CD14-positive monocyte (primary cell): ENCODE measurements around the gene DPYD. TPM values are rescaled to one million over a fixed set of nuclear protein-coding genes. Genes with fewer than 3 reads are reported as not detected.

Source experiments
- DNase-seq, 3 donors: peaks; one replicate each; pipeline ENCODE4 v3.0.0-alpha.2; 2011 to 2022
- H2AFZ ChIP-seq: 2 replicates; pipeline ENCODE4 v1.6.0; 2012; ENCODE audit warnings: mild to moderate bottlenecking, low read depth, low read length, inconsistent platforms; ENCODE audit not compliant: insufficient read depth, poor library complexity, severe bottlenecking
- H3K27ac ChIP-seq, 2 donors: 1 replicate in 1 of 2; 2 replicates in 1 of 2; pipeline ENCODE4 v1.5.1; 2012 to 2013; ENCODE audit warnings: low read length in 2 of 2, control low read depth in 1 of 2, inconsistent platforms in 1 of 2, low read depth in 1 of 2, mild to moderate bottlenecking in 1 of 2
- H3K27me3 ChIP-seq, 2 donors: one replicate each; pipeline versions ENCODE4 v1.6.0 to v1.6.1; 2011 to 2013; ENCODE audit warnings: low read length in 2 of 2; ENCODE audit not compliant: control insufficient read depth in 2 of 2, insufficient read depth in 2 of 2
- H3K36me3 ChIP-seq, 2 donors: replicated peaks in 1 of 2; 1 replicate in 1 of 2; 2 replicates in 1 of 2; pipeline versions ENCODE4 v1.5.1 to v1.6.1; 2012 to 2013; ENCODE audit warnings: low read length in 2 of 2, control low read depth in 1 of 2, inconsistent platforms in 1 of 2, mild to moderate bottlenecking in 1 of 2; ENCODE audit not compliant: insufficient read depth in 2 of 2, control insufficient read depth in 1 of 2
- H3K4me1 ChIP-seq, 2 donors: 1 replicate in 1 of 2; 2 replicates in 1 of 2; pipeline versions ENCODE4 v1.5.1 to v1.6.1; 2012 to 2013; ENCODE audit warnings: low read length in 2 of 2, control low read depth in 1 of 2, inconsistent platforms in 1 of 2, mild to moderate bottlenecking in 1 of 2, moderate library complexity in 1 of 2; ENCODE audit not compliant: insufficient read depth in 2 of 2, control insufficient read depth in 1 of 2
- H3K4me2 ChIP-seq: replicated peaks from 2 replicates; pipeline ENCODE3; 2012; ENCODE audit warnings: low read length, moderate library complexity, mild to moderate bottlenecking; ENCODE audit not compliant: poor library complexity, severe bottlenecking; ENCODE audit errors: extremely low read depth
- H3K4me3 ChIP-seq, 3 experiments: fragments of 200-600 bp in 1 of 3; sonication (generic) in 1 of 3; replicated peaks in 1 of 3; 1 replicate in 2 of 3; 2 replicates in 1 of 3; pipeline ENCODE4 v1.5.1; 2011 to 2013; ENCODE audit warnings: low read length in 3 of 3, mild to moderate bottlenecking in 3 of 3, control low read depth in 2 of 3, low read depth in 2 of 3, inconsistent platforms in 1 of 3, moderate library complexity in 1 of 3
- H3K79me2 ChIP-seq: 2 replicates; pipeline ENCODE4 v1.6.0; 2012; ENCODE audit warnings: mild to moderate bottlenecking, control low read depth, inconsistent platforms, low read length, moderate library complexity; ENCODE audit not compliant: insufficient read depth
- H3K9ac ChIP-seq: 2 replicates; pipeline ENCODE4 v1.6.0; 2017; ENCODE audit warnings: low read length, mild to moderate bottlenecking; ENCODE audit not compliant: insufficient read depth, poor library complexity, severe bottlenecking
- H3K9me3 ChIP-seq, 2 donors: replicated peaks in 1 of 2; 1 replicate in 1 of 2; 2 replicates in 1 of 2; pipeline versions ENCODE4 v1.5.1 to v1.6.1; 2012 to 2013; ENCODE audit warnings: low read length in 2 of 2, control low read depth in 1 of 2; ENCODE audit not compliant: control insufficient read depth in 1 of 2, insufficient read depth in 1 of 2
- H4K20me1 ChIP-seq: 2 replicates; pipeline ENCODE4 v1.6.0; 2012; ENCODE audit warnings: mild to moderate bottlenecking, low read length, control low read depth, moderate library complexity; ENCODE audit not compliant: insufficient read depth
- H3K27ac Mint-ChIP-seq, 7 donors: one replicate each; pipeline ENCODE4 v1.8.0; 2020; ENCODE audit warnings: mild to moderate bottlenecking in 7 of 7, mixed read lengths in 7 of 7, moderate library complexity in 6 of 7, inconsistent platforms in 2 of 7
- H3K27me3 Mint-ChIP-seq, 3 donors: one replicate each; pipeline ENCODE4 v1.8.0; 2021 to 2022; ENCODE audit warnings: low read depth in 3 of 3, mild to moderate bottlenecking in 3 of 3, mixed read lengths in 3 of 3, moderate library complexity in 3 of 3, inconsistent platforms in 1 of 3
- H3K36me3 Mint-ChIP-seq, 2 donors: one replicate each; pipeline ENCODE4 v1.8.0; 2020; ENCODE audit warnings: mixed read lengths in 2 of 2, inconsistent platforms in 1 of 2, mild to moderate bottlenecking in 1 of 2
- H3K4me1 Mint-ChIP-seq: one replicate; pipeline ENCODE4 v1.8.0; 2020; ENCODE audit warnings: mild to moderate bottlenecking, mixed read lengths
- H3K4me3 Mint-ChIP-seq, 2 donors: one replicate each; pipeline ENCODE4 v1.8.0; 2020; ENCODE audit warnings: mild to moderate bottlenecking in 2 of 2, mixed read lengths in 2 of 2, moderate library complexity in 1 of 2
- H3K9me3 Mint-ChIP-seq, 7 donors: one replicate each; pipeline ENCODE4 v1.8.0; 2020 to 2022; ENCODE audit warnings: mixed read lengths in 7 of 7, mild to moderate bottlenecking in 6 of 7, moderate library complexity in 6 of 7, inconsistent platforms in 2 of 7
- CTCF ChIP-seq: fragments of 200-600 bp; IDR thresholded peaks from one replicate; pipeline ENCODE4 v1.8.0; 2022; ENCODE audit warnings: antibody characterized with exemption, mild to moderate bottlenecking
- WGBS: methylation state at CpG from one replicate; pipeline ENCODE4 v1.1.5; 2013; ENCODE audit warnings: missing lambda C conversion rate; ENCODE audit not compliant: insufficient coverage; 5-methylcytosine and 5-hydroxymethylcytosine counted together
- intact Hi-C, 2 donors: fragments of 100-400 bp; cut with micrococcal nuclease; formaldehyde crosslinking; loops; one replicate each; pipeline versions ENCODE4 v1.15.0 to v1.15.1; 2023
- polyA plus RNA-seq, 3 donors: library from polyadenylated mRNA; depleted of rRNA in 1 of 3; unstranded in 2 of 3; stranded (reverse) in 1 of 3; fragments of 300-500 nt in 2 of 3; fragments of >200 nt in 1 of 3; fragmentation: Illumina TruSeq in 2 of 3; gene quantifications; 1 replicate in 2 of 3; 2 replicates in 1 of 3; pipeline ENCODE4 v1.2.3, GENCODE V29; 2012 to 2021

DPYD gene
- polyA plus RNA-seq, 3 donors: 87.6 to 171 (median 144) TPM

GRCh38 chr1:97061604-97062003 lies 859.2 kb downstream of the DPYD start:
- no peak for TF ChIP-seq CTCF
- 100% methylated on average over 1 of the region's 2 CpGs for WGBS

GRCh38 chr1:97056386-97056785 lies 864.4 kb downstream of the DPYD start:
- Histone ChIP-seq H3K4me1 (no peaks in the 10 kb centered on the region), H3K27me3 (no peaks in the 10 kb centered on the region), H3K9ac (no peak overlapping the region), H2AFZ (no peak overlapping the region), H4K20me1 (no peaks in the 10 kb centered on the region), H3K4me2 (no peak overlapping the region), H3K79me2 (no peaks in the 10 kb centered on the region), H3K4me3 (no peak overlapping the region), H3K36me3 (no peaks in the 10 kb centered on the region), H3K27ac (no peak overlapping the region), H3K9me3 (peaks cover 16 to 19% of the 10 kb centered on the region in 2 donors)
- Mint-ChIP-seq H3K27ac (no peak overlapping the region), H3K4me1 (no peaks in the 10 kb centered on the region), H3K4me3 (no peak overlapping the region), H3K36me3 (no peaks in the 10 kb centered on the region), H3K27me3 (peaks cover 0 to 2% (median 0%) of the 10 kb centered on the region in 3 donors), H3K9me3 (peaks cover 5 to 37% (median 24%) of the 10 kb centered on the region in 7 donors)
- no peak for DNase-seq
- 100% methylated on average over 2 of the region's 2 CpGs for WGBS
- no peak for TF ChIP-seq CTCF
- intact Hi-C loops: no loop called here

More at GRCh38 chr1:97061604-97062003, 859.2 kb downstream of the DPYD start:
- Histone ChIP-seq H2AFZ (no peak overlapping the region), H3K27me3 (no peaks in the 10 kb centered on the region), H3K36me3 (no peaks in the 10 kb centered on the region), H3K4me2 (no peak overlapping the region), H3K27ac (no peak overlapping the region), H3K4me3 (no peak overlapping the region), H3K79me2 (no peaks in the 10 kb centered on the region), H3K9me3 (peaks cover 12 to 22% of the 10 kb centered on the region in 2 donors), H3K4me1 (no peaks in the 10 kb centered on the region), H4K20me1 (no peaks in the 10 kb centered on the region), H3K9ac (no peak overlapping the region)
- no peak for DNase-seq
- Mint-ChIP-seq H3K36me3 (no peaks in the 10 kb centered on the region), H3K4me1 (no peaks in the 10 kb centered on the region), H3K27me3 (no peaks in the 10 kb centered on the region), H3K27ac (no peak overlapping the region), H3K4me3 (no peak overlapping the region), H3K9me3 (peaks cover 2 to 35% (median 22%) of the 10 kb centered on the region in 7 donors)
- intact Hi-C loops: no loop called here
